Measurements from ENCODE around the gene OSTC. TPM values are rescaled to one million over a fixed set of nuclear protein-coding genes. Genes with fewer than 3 reads are reported as not detected.
A peak's percentile ranks its signal among the peaks of the same experiment; 100 is the strongest.

OSTC gene
- total RNA-seq, 6 experiments from 2014 or later, result 66.8 to 86.4 (median 76.9) TPM

- no peak overlapping the region for H3K4me3 ChIP-seq
Observed at GRCh38 chr4:108700081-108700757, 49.8 kb downstream of the OSTC start.

GRCh38 chr4:108702960-108703359 lies 52.6 kb downstream of the OSTC start:
- no peak for DNase-seq
- TF ChIP-seq CTCF (IDR thresholded peaks at IDR 0.05) (no peak), POLR2A (IDR thresholded peaks at IDR 0.05) (no peak)
- Histone ChIP-seq H3K36me3 (no peaks in the 10 kb centered on the region), H3K4me3 (no peak overlapping the region), H3K4me1 (peaks cover 0 to 22% (median 3%) of the 10 kb centered on the region in 4 donors), H3K9me3 (no peaks in the 10 kb centered on the region), H3K27ac (no peak overlapping the region), H3K27me3 (no peaks in the 10 kb centered on the region)
- 46% methylated on average over 3 of the region's 3 CpGs for WGBS (ENCODE audit: insufficient coverage, low coverage, low lambda C conversion rate, missing lambda C conversion rate)
- ATAC-seq, result peak in 1 of 4 donors; percentile 18
- intact Hi-C loops (cut with DNase I), result no loop called here

More at GRCh38 chr4:108700081-108700757, 49.8 kb downstream of the OSTC start:
- TF ChIP-seq CTCF (IDR thresholded peaks at IDR 0.05) (no peak), POLR2A (IDR thresholded peaks at IDR 0.05) (no peak)
- intact Hi-C loops (cut with DNase I), result no loop called here
- no peaks in the 10 kb centered on the region for H3K9me3 ChIP-seq
- no peaks in the 10 kb centered on the region for H3K36me3 ChIP-seq
- peaks cover 0 to 13% (median 3%) of the 10 kb centered on the region in 4 donors for H3K4me1 ChIP-seq
- no peak overlapping the region for H3K27ac ChIP-seq
- DNase-seq, result no peak
- no peak for ATAC-seq
- 40% methylated on average over 1 of the region's 1 CpG for WGBS (ENCODE audit: insufficient coverage, low coverage, low lambda C conversion rate, missing lambda C conversion rate)
- H3K27me3 ChIP-seq, result no peaks in the 10 kb centered on the region

GRCh38 chr4:108703370-108703769 lies 53.0 kb downstream of the OSTC start:
- no peaks in the 10 kb centered on the region for H3K9me3 ChIP-seq
- H3K4me1 ChIP-seq, result peaks cover 0 to 22% (median 3%) of the 10 kb centered on the region in 4 donors
- no peak overlapping the region for H3K4me3 ChIP-seq
- peak overlapping the region in 1 of 3 donors; percentile 6 for H3K27ac ChIP-seq
- TF ChIP-seq POLR2A (IDR thresholded peaks at IDR 0.05) (no peak), CTCF (IDR thresholded peaks at IDR 0.05) (no peak)
- ATAC-seq (peak in 1 of 4 donors; percentile 46), DNase-seq (no peak)
- no peaks in the 10 kb centered on the region for H3K36me3 ChIP-seq
- intact Hi-C loops (cut with DNase I), result no loop called here
- no peaks in the 10 kb centered on the region for H3K27me3 ChIP-seq

- DNase-seq, result peak in 1 of 3 donors; percentile 72
- peak; percentile 93 to 97 (median 94) for ATAC-seq
- H3K4me1 ChIP-seq, result peaks cover 0 to 22% (median 3%) of the 10 kb centered on the region in 4 donors
- H3K9me3 ChIP-seq, result no peaks in the 10 kb centered on the region
- intact Hi-C loops (cut with DNase I), result no loop called here
- H3K36me3 ChIP-seq, result no peaks in the 10 kb centered on the region
- no peak overlapping the region for H3K4me3 ChIP-seq
- H3K27ac ChIP-seq, result peak overlapping the region in 1 of 3 donors; percentile 15
- TF ChIP-seq POLR2A (IDR thresholded peaks at IDR 0.05) (no peak), CTCF (IDR thresholded peaks at IDR 0.05) (no peak)
- 23% methylated on average over 2 of the region's 2 CpGs for WGBS (ENCODE audit: insufficient coverage, low coverage, low lambda C conversion rate, missing lambda C conversion rate)
- no peaks in the 10 kb centered on the region for H3K27me3 ChIP-seq
Observed at GRCh38 chr4:108703966-108704365, 53.6 kb downstream of the OSTC start.
